ENCODE measurements around the gene IER5. TPM values are rescaled to one million over a fixed set of nuclear protein-coding genes. Genes with fewer than 3 reads are reported as not detected.

Gene IER5
- total RNA-seq, 2 donors from 2014 or later: 13.2 to 21.2 TPM

DNA sequence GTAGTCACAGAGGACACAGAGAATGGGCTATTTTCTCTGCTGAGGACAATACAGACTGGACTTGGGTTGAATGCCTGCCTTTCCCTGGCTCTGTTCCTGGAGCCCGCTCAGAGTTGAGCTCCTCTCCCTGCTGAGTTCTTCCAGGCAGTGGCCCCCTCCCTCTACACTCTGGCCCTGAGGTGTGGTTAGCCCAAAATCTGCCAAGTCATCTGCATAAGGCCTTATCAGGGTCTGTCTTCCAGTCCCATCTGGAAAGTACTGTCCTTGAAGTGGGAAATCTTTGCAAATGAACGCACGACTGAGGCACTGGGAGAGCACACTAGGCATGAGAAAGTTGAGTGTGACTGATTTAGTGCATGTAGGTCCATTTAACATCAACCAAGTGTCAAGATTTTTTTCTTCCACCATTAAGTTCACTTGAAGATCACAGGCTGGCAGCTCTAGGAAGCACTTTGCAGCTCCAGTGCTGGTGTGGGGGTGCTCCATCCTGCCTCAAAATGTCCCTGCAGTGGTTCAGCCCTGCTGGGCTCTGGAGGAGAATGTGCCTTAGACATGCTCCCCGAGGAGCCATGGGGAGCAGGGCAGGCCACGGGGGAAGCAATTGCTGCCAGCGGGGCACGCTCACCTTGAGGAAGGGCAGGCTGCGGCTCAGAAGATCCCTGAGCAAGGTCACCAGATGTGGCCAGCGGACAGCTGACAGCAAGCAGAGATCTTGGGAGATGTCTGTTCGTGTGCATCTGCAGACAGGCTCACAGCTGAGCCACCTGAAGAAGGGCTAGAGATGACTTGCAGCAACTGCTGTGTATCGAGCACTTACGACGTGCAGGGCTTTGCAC lies 41.5 kb downstream of the IER5 start:
- 88 to 90% methylated on average over 8 to 13 of the region's 13 CpGs for WGBS, 2 experiments (ENCODE audit: insufficient coverage in 1 of 2, insufficient read length in 1 of 2)
- Histone ChIP-seq H3K9me3 (ENCODE audit: control insufficient read depth, low read length) (no peaks in the 10 kb centered on the region), H3K4me3 (ENCODE audit: low read length) (no peak overlapping the region), H3K27ac (ENCODE audit: low read depth, low read length) (no peak overlapping the region), H3K4me1 (ENCODE audit: control insufficient read depth, insufficient read depth, low read length) (peaks cover 12% of the 10 kb centered on the region), H3K27me3 (ENCODE audit: control insufficient read depth, insufficient read depth, low read length, poor library complexity, severe bottlenecking) (no peaks in the 10 kb centered on the region), H3K9ac (ENCODE audit: extremely low read depth, low read length, poor library complexity, severe bottlenecking) (no peak overlapping the region), H3K36me3 (ENCODE audit: control insufficient read depth, insufficient read depth, low read length) (no peaks in the 10 kb centered on the region)
- Mint-ChIP-seq H3K9me3 (no peaks in the 10 kb centered on the region), H3K36me3 (ENCODE audit: low read depth) (no peaks in the 10 kb centered on the region), H3K4me3 (no peak overlapping the region), H3K27me3 (ENCODE audit: insufficient read depth) (peaks cover 14% of the 10 kb centered on the region), H3K27ac (no peak overlapping the region), H3K4me1 (peaks cover 48% of the 10 kb centered on the region)
- TF ChIP-seq, protein P1, sequence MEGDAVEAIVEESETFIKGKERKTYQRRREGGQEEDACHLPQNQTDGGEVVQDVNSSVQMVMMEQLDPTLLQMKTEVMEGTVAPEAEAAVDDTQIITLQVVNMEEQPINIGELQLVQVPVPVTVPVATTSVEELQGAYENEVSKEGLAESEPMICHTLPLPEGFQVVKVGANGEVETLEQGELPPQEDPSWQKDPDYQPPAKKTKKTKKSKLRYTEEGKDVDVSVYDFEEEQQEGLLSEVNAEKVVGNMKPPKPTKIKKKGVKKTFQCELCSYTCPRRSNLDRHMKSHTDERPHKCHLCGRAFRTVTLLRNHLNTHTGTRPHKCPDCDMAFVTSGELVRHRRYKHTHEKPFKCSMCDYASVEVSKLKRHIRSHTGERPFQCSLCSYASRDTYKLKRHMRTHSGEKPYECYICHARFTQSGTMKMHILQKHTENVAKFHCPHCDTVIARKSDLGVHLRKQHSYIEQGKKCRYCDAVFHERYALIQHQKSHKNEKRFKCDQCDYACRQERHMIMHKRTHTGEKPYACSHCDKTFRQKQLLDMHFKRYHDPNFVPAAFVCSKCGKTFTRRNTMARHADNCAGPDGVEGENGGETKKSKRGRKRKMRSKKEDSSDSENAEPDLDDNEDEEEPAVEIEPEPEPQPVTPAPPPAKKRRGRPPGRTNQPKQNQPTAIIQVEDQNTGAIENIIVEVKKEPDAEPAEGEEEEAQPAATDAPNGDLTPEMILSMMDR (conservative IDR thresholded peaks at IDR 0.05): no peak
- DNase-seq: peak; percentile 47

DNA sequence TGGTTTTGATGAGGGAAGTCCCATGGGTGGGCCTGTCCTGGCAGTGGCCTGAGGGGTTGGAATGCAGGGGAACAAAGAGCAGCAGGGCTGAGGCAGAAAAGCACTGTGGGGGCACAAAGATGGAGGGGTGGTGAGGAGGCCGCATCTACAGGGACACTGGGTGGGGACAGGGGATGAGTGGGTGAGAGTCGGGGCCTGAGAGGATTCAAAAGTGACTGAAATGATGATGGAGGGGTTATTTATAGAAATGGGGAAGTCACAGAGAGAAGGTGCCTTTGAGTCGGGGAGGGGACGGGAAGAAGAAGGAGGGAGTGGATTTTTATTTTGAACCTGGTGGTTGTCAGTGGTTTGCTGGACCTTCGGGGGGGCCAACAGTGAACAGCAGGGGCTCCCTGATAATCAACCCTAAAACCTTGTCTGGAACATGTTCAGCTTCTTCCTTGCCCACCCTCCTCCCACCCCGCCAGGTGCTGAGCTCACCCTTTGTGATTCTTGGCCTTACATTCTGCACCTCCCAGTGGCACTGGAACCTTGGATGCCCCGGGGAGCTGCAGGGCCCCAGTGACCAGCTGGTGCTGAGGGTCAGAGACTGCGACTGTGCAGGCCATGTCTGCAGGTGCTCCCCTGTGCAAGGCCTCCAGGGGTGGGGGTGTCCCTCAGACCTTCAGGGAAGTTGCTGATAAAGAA lies 42.9 kb downstream of the IER5 start:
- Histone ChIP-seq H3K9ac (ENCODE audit: extremely low read depth, low read length, poor library complexity, severe bottlenecking) (no peak overlapping the region), H3K4me1 (ENCODE audit: control insufficient read depth, insufficient read depth, low read length) (peaks cover 15% of the 10 kb centered on the region), H3K27ac (ENCODE audit: low read depth, low read length) (no peak overlapping the region), H3K4me3 (ENCODE audit: low read length) (no peak overlapping the region), H3K36me3 (ENCODE audit: control insufficient read depth, insufficient read depth, low read length) (no peaks in the 10 kb centered on the region), H3K9me3 (ENCODE audit: control insufficient read depth, low read length) (no peaks in the 10 kb centered on the region), H3K27me3 (ENCODE audit: control insufficient read depth, insufficient read depth, low read length, poor library complexity, severe bottlenecking) (no peaks in the 10 kb centered on the region)
- peak; percentile 38 for DNase-seq
- WGBS, 2 experiments (ENCODE audit: insufficient coverage in 1 of 2, insufficient read length in 1 of 2): 88 to 91% methylated on average over 4 to 8 of the region's 8 CpGs
- H3K9me3 Mint-ChIP-seq: no peaks in the 10 kb centered on the region
- H3K4me1 Mint-ChIP-seq: peaks cover 52% of the 10 kb centered on the region
- no peak overlapping the region for H3K27ac Mint-ChIP-seq
- no peak overlapping the region for H3K4me3 Mint-ChIP-seq
- peaks cover 17% of the 10 kb centered on the region for H3K27me3 Mint-ChIP-seq (ENCODE audit: insufficient read depth)
- TF ChIP-seq, protein P1 (conservative IDR thresholded peaks at IDR 0.05): no peak
- H3K36me3 Mint-ChIP-seq (ENCODE audit: low read depth): no peaks in the 10 kb centered on the region

DNA sequence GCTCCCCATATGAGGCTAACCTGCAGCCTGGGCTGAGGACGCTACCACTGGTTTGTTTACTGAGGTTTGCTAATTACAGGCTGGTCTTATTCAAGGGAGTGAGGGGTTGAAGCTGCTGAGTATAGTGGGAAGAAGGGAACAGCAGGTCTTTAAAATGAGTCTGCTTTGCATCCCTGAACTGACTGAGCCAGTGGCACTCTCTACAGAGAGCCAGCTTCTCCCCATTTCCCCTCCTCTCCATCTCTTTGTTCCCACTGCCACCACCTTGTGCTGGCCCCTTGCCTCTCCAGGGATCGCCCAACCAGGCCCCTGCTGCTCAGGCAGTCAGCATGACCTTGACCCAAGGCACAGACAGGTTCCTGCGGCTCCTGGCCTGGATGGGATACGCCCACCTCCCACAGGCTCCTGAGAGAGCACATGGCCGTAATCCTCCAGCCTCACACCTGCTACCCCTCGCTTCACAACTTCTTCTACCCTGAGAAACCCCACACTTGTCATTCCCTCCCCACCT lies 45.0 kb downstream of the IER5 start:
- TF ChIP-seq, protein P1 (conservative IDR thresholded peaks at IDR 0.05): no peak
- peaks cover 15% of the 10 kb centered on the region for H3K4me1 ChIP-seq (ENCODE audit: control insufficient read depth, insufficient read depth, low read length)
- peaks cover 9% of the 10 kb centered on the region for H3K27me3 ChIP-seq (ENCODE audit: control insufficient read depth, insufficient read depth, low read length, poor library complexity, severe bottlenecking)
- no peaks in the 10 kb centered on the region for H3K9me3 Mint-ChIP-seq
- no peak overlapping the region for H3K4me3 ChIP-seq (ENCODE audit: low read length)
- 76 to 97% methylated on average over 3 to 6 of the region's 6 CpGs for WGBS, 2 experiments (ENCODE audit: insufficient coverage in 1 of 2, insufficient read length in 1 of 2)
- H3K4me3 Mint-ChIP-seq: no peak overlapping the region
- H3K4me1 Mint-ChIP-seq: peaks cover 41% of the 10 kb centered on the region
- peak; percentile 87 for DNase-seq
- peak overlapping the region; percentile 57 for H3K27ac Mint-ChIP-seq
- H3K27ac ChIP-seq (ENCODE audit: low read depth, low read length): peak overlapping the region; percentile 27
- H3K36me3 Mint-ChIP-seq (ENCODE audit: low read depth): no peaks in the 10 kb centered on the region
- no peaks in the 10 kb centered on the region for H3K36me3 ChIP-seq (ENCODE audit: control insufficient read depth, insufficient read depth, low read length)
- H3K27me3 Mint-ChIP-seq (ENCODE audit: insufficient read depth): peaks cover 29% of the 10 kb centered on the region
- no peaks in the 10 kb centered on the region for H3K9me3 ChIP-seq (ENCODE audit: control insufficient read depth, low read length)
- no peak overlapping the region for H3K9ac ChIP-seq (ENCODE audit: extremely low read depth, low read length, poor library complexity, severe bottlenecking)
